B cell (primary cell): ENCODE measurements around the gene ZNF175. TPM values are rescaled to one million over a fixed set of nuclear protein-coding genes. Genes with fewer than 3 reads are reported as not detected.

ENCODE experiments used
- ATAC-seq: fragments of 200-7000 bp; cut with Tn5 transposase; one replicate; pipeline ENCODE4 v1.10.0; 2021; ENCODE audit warnings: low read depth, mild to moderate bottlenecking, moderate number of reproducible peaks, moderate library complexity
- CTCF ChIA-PET: fragments of 350-600 bp; sonication (Branson Sonifier 250); formaldehyde crosslinking; loops from one replicate; lab custom pipeline; 2021; ENCODE audit warnings: antibody characterized with exemption, inconsistent platforms; lab: Charles Lee
- POLR2A ChIA-PET: fragments of 350-600 bp; sonication (Branson Sonifier 250); formaldehyde crosslinking; loops from one replicate; lab custom pipeline; 2021; ENCODE audit warnings: antibody characterized with exemption; lab: Charles Lee
- DNase-seq: peaks from one replicate; pipeline ENCODE4 v3.0.0; 2013
- H2AFZ ChIP-seq: 2 replicates; pipeline ENCODE4 v1.6.1; 2012; ENCODE audit warnings: mild to moderate bottlenecking, low read depth, low read length; ENCODE audit not compliant: insufficient read depth, poor library complexity, severe bottlenecking
- H3K27ac ChIP-seq, 2 donors: 1 replicate in 1 of 2; 2 replicates in 1 of 2; pipeline ENCODE4 v1.5.1; 2012 to 2013; ENCODE audit warnings: low read length in 2 of 2, mild to moderate bottlenecking in 2 of 2, moderate library complexity in 1 of 2
- H3K27me3 ChIP-seq, 4 experiments: fragments of 200-600 bp in 1 of 4; sonication (generic) in 1 of 4; replicated peaks in 1 of 4; 1 replicate in 2 of 4; 2 replicates in 2 of 4; pipeline versions ENCODE4 v1.6.1 to v1.7.0; 2013 to 2016; ENCODE audit warnings: low read length in 3 of 4, mild to moderate bottlenecking in 2 of 4, mixed read lengths in 1 of 4, moderate library complexity in 1 of 4; ENCODE audit not compliant: insufficient read depth in 4 of 4, control insufficient read depth in 3 of 4; ENCODE audit errors: control extremely low read depth in 1 of 4
- H3K36me3 ChIP-seq, 2 experiments: replicated peaks in 1 of 2; 1 replicate in 1 of 2; 2 replicates in 1 of 2; pipeline versions ENCODE4 v1.6.1 to v1.7.1; 2013; ENCODE audit warnings: low read length in 1 of 2; ENCODE audit not compliant: insufficient read depth in 2 of 2, control insufficient read depth in 1 of 2; ENCODE audit errors: control extremely low read depth in 1 of 2, extremely low read depth in 1 of 2
- H3K4me1 ChIP-seq, 2 donors: fragments of 200-600 bp in 1 of 2; sonication (generic) in 1 of 2; 1 replicate in 1 of 2; 2 replicates in 1 of 2; pipeline versions ENCODE4 v1.5.1 to v1.6.1; 2013 to 2017; ENCODE audit warnings: low read length in 2 of 2; ENCODE audit not compliant: control insufficient read depth in 2 of 2, insufficient read depth in 2 of 2
- H3K4me2 ChIP-seq: replicated peaks from 2 replicates; pipeline ENCODE3; 2012; ENCODE audit warnings: mild to moderate bottlenecking, low read depth, low read length; ENCODE audit not compliant: poor library complexity, severe bottlenecking
- H3K4me3 ChIP-seq, 5 experiments: fragments of 200-600 bp in 1 of 5; sonication (generic) in 1 of 5; 1 replicate in 3 of 5; 2 replicates in 2 of 5; pipeline versions ENCODE4 v1.5.1 to v1.7.0; 2011 to 2016; ENCODE audit warnings: low read length in 4 of 5, mild to moderate bottlenecking in 4 of 5, low read depth in 2 of 5, control low read depth in 1 of 5, moderate library complexity in 1 of 5; ENCODE audit not compliant: insufficient read depth in 1 of 5; ENCODE audit errors: control extremely low read depth in 1 of 5, extremely low read depth in 1 of 5
- H3K79me2 ChIP-seq: fragments of 200-600 bp; sonication (generic); one replicate; pipeline ENCODE4 v1.6.0; 2016; ENCODE audit warnings: low read length; ENCODE audit not compliant: control insufficient read depth, insufficient read depth
- H3K9ac ChIP-seq: fragments of 200-600 bp; sonication (generic); 2 replicates; pipeline ENCODE4 v1.6.1; 2017; ENCODE audit warnings: mild to moderate bottlenecking, low read length, moderate library complexity
- H3K9me3 ChIP-seq, 3 donors: one replicate each; pipeline versions ENCODE4 v1.6.1 to v1.7.1; 2013; ENCODE audit warnings: low read length in 2 of 3; ENCODE audit not compliant: control insufficient read depth in 2 of 3, insufficient read depth in 1 of 3; ENCODE audit errors: control extremely low read depth in 1 of 3
- H4K20me1 ChIP-seq: 2 replicates; pipeline ENCODE4 v1.6.0; 2012; ENCODE audit warnings: mild to moderate bottlenecking, low read length; ENCODE audit not compliant: insufficient read depth, control insufficient read depth, poor library complexity, severe bottlenecking
- H3K27ac Mint-ChIP-seq: one replicate; pipeline ENCODE4 v1.8.0; 2021; ENCODE audit warnings: mixed read lengths
- H3K27me3 Mint-ChIP-seq: one replicate; pipeline ENCODE4 v1.8.0; 2021; ENCODE audit warnings: mixed read lengths
- H3K4me1 Mint-ChIP-seq: one replicate; pipeline ENCODE4 v1.8.0; 2021; ENCODE audit warnings: mixed read lengths
- H3K4me3 Mint-ChIP-seq: one replicate; pipeline ENCODE4 v1.8.0; 2021; ENCODE audit warnings: mixed read lengths
- H3K9me3 Mint-ChIP-seq: one replicate; pipeline ENCODE4 v1.8.0; 2022; ENCODE audit warnings: mixed read lengths; ENCODE audit not compliant: insufficient read depth
- CTCF ChIP-seq: fragments of 200-600 bp; IDR thresholded peaks from one replicate; pipeline ENCODE4 v1.8.0; 2022; ENCODE audit warnings: antibody characterized with exemption, mild to moderate bottlenecking
- EZH2 ChIP-seq: IDR thresholded peaks from 2 replicates; pipeline ENCODE4 v1.6.1; 2012; ENCODE audit warnings: borderline replicate concordance, low read depth, mild to moderate bottlenecking, moderate library complexity, low read length; ENCODE audit not compliant: insufficient read depth, poor library complexity, severe bottlenecking
- WGBS: methylation state at CpG from one replicate; pipeline ENCODE4 v1.1.5; 2013; ENCODE audit warnings: missing lambda C conversion rate; ENCODE audit not compliant: insufficient coverage; 5-methylcytosine and 5-hydroxymethylcytosine counted together
- intact Hi-C: fragments of 100-400 bp; cut with micrococcal nuclease; formaldehyde crosslinking; loops from one replicate; pipeline ENCODE4 v1.10.0; 2022
- polyA plus RNA-seq: library from polyadenylated mRNA; depleted of rRNA; stranded (reverse); fragments of >200 nt; gene quantifications from 2 replicates; pipeline ENCODE4 v1.2.3, GENCODE V29; 2012
- total RNA-seq, 2 donors: library from RNA; stranded (reverse); fragments of 120-200 nt in 1 of 2; gene quantifications; 1 replicate in 1 of 2; 2 replicates in 1 of 2; pipeline versions ENCODE4 v1.2.3 to v1.2.4, GENCODE V29; 2013 to 2022

Gene ZNF175
- total and polyA plus RNA-seq, 2 donors (not counting 1 experiment from before 2014, with no cell fraction given): 4.6 to 31.3 TPM

- ChIA-PET POLR2A (interaction anchor here (0.7 kb wide), 1 partner anchor 33 kb away, joined by 3 read pairs; no protein-coding TSS in a partner anchor), CTCF (interaction anchor here (0.7 to 2.6 kb wide), 10 partner anchors 16 to 170 kb away, joined by 3 to 12 read pairs (median 3); no protein-coding TSS in a partner anchor)
- DNase-seq (peak; percentile 57), ATAC-seq (peak; percentile 54)
- Histone ChIP-seq H4K20me1 (no peaks in the 10 kb centered on the region), H3K27me3 (no peaks in the 10 kb centered on the region), H3K36me3 (no peaks in the 10 kb centered on the region), H2AFZ (no peak overlapping the region), H3K27ac (no peak overlapping the region), H3K79me2 (no peaks in the 10 kb centered on the region), H3K9me3 (no peaks in the 10 kb centered on the region), H3K4me3 (peak overlapping the region in 1 of 5 experiments; percentile 20), H3K4me1 (peaks cover 20 to 22% of the 10 kb centered on the region in 2 donors), H3K9ac (no peak overlapping the region), H3K4me2 (peak overlapping the region; percentile 54)
- Mint-ChIP-seq H3K27ac (peak overlapping the region; percentile 32), H3K9me3 (no peaks in the 10 kb centered on the region), H3K27me3 (no peaks in the 10 kb centered on the region), H3K4me3 (peak overlapping the region; percentile 29), H3K4me1 (peaks cover 24% of the 10 kb centered on the region)
- WGBS: 27% methylated on average over 4 of the region's 6 CpGs
- TF ChIP-seq CTCF (no peak), EZH2 (no peak)
- intact Hi-C loops: no loop called here
Measured at GRCh38 chr19:51564791-51565190, 6.3 kb upstream of the ZNF175 start.

GRCh38 chr19:51565583-51565982 is 5.5 kb upstream of the ZNF175 start:
- Mint-ChIP-seq H3K4me1 (peaks cover 28% of the 10 kb centered on the region), H3K27me3 (no peaks in the 10 kb centered on the region), H3K4me3 (peak overlapping the region; percentile 37), H3K9me3 (no peaks in the 10 kb centered on the region), H3K27ac (peak overlapping the region; percentile 17)
- ChIA-PET CTCF (interaction anchor here (0.8 to 2.6 kb wide), 7 partner anchors 15 to 91 kb away, joined by 3 to 12 read pairs (median 3); no protein-coding TSS in a partner anchor), POLR2A (interaction anchor here (0.7 kb wide), 1 partner anchor 33 kb away, joined by 3 read pairs; no protein-coding TSS in a partner anchor)
- Histone ChIP-seq H2AFZ (no peak overlapping the region), H4K20me1 (no peaks in the 10 kb centered on the region), H3K4me3 (no peak overlapping the region), H3K4me1 (peaks cover 23 to 25% of the 10 kb centered on the region in 2 donors), H3K79me2 (peaks cover 2% of the 10 kb centered on the region), H3K9ac (no peak overlapping the region), H3K36me3 (no peaks in the 10 kb centered on the region), H3K27me3 (no peaks in the 10 kb centered on the region), H3K4me2 (no peak overlapping the region), H3K9me3 (no peaks in the 10 kb centered on the region), H3K27ac (no peak overlapping the region)
- intact Hi-C loops: no loop called here
- no peak for TF ChIP-seq EZH2
- TF ChIP-seq CTCF: no peak
- DNase-seq (no peak), ATAC-seq (no peak)
- WGBS: 40% methylated on average over 3 of the region's 4 CpGs
